ENCODE measurements around the gene RGPD6.
"Not testable (repeated sequence)": the region's sequence is repeated elsewhere in the genome, so short reads cannot be mapped to it uniquely, and the experiment has no call there.

GRCh38 chr2:110472171-110473058, 104.6 kb downstream of the RGPD6 start, which contains the start of gene LIMS4:
- TF ChIP-seq CTCF (IDR thresholded peaks at IDR 0.05; ENCODE audit: poor library complexity, severe bottlenecking); POLR2AphosphoS5 (IDR thresholded peaks at IDR 0.05); EZH2 (IDR thresholded peaks at IDR 0.05; ENCODE audit: borderline replicate concordance, insufficient read depth, low read length, poor library complexity, severe bottlenecking): not testable (repeated sequence)
